ENCODE results near the gene KRT37. TPM values are rescaled to one million over a fixed set of nuclear protein-coding genes. Genes with fewer than 3 reads are reported as not detected.

Gene KRT37
- total and polyA plus RNA-seq, 2 of the 13 experiments (the other 11 are each of a cell fraction or from before 2014, with no cell fraction given), result 0.69 TPM; not detected in 1

DNA sequence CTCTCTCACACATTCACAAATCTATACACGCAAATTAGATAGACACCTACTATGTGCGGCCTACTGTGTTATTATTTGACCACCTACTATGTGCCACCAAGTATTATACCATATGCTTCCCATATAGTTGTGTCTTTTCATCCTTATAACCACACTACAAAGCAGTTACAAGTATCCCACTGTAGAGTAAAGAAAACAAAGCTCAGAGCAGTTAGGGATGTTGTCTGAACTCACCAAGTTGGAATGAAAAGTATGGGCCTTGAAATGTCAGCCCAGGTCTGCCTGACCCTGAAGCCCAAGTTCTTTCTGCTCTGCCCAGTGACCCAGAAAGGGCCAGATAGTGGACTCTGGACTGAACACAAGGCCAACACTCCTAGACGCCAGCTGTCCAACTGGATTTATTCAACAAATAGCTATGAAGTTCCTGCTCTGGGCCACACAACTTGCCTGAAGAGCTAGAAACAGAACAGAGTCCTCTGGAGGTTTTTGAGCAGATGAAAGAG is 8.5 kb downstream of the KRT37 start (continued):
- TF ChIP-seq ZNF10 (CRISPR knock-in tag; IDR thresholded peaks at IDR 0.05; ENCODE audit: borderline replicate concordance, low read depth), result no peak
- TF ChIP-seq DNMT3B (CRISPR knock-in tag; conservative IDR thresholded peaks at IDR 0.05), result no peak
- TF ChIP-seq ZNF782 (CRISPR knock-in tag; IDR thresholded peaks at IDR 0.05; ENCODE audit: borderline replicate concordance), result no peak
- TF ChIP-seq BRD4 (CRISPR knock-in tag; IDR thresholded peaks at IDR 0.05), result no peak
- TF ChIP-seq, protein P1, sequence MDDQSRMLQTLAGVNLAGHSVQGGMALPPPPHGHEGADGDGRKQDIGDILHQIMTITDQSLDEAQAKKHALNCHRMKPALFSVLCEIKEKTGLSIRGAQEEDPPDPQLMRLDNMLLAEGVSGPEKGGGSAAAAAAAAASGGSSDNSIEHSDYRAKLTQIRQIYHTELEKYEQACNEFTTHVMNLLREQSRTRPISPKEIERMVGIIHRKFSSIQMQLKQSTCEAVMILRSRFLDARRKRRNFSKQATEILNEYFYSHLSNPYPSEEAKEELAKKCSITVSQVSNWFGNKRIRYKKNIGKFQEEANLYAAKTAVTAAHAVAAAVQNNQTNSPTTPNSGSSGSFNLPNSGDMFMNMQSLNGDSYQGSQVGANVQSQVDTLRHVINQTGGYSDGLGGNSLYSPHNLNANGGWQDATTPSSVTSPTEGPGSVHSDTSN (CRISPR knock-in tag; IDR thresholded peaks at IDR 0.05; ENCODE audit: borderline replicate concordance), result no peak
- TF ChIP-seq ZNF180 (CRISPR knock-in tag; IDR thresholded peaks at IDR 0.05; ENCODE audit: borderline replicate concordance, low read depth), result no peak
- TF ChIP-seq, protein P2, sequence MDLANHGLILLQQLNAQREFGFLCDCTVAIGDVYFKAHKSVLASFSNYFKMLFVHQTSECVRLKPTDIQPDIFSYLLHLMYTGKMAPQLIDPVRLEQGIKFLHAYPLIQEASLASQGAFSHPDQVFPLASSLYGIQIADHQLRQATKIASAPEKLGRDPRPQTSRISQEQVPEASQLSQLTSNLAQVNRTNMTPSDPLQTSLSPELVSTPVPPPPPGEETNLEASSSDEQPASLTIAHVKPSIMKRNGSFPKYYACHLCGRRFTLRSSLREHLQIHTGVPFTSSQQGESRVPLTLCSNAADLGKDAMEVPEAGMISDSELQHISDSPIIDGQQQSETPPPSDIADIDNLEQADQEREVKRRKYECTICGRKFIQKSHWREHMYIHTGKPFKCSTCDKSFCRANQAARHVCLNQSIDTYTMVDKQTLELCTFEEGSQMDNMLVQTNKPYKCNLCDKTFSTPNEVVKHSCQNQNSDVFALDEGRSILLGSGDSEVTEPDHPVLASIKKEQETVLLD (CRISPR knock-in tag; IDR thresholded peaks at IDR 0.05; ENCODE audit: low read depth), result no peak
- no peak for TF ChIP-seq SMARCE1 (IDR thresholded peaks at IDR 0.05; ENCODE audit: borderline replicate concordance)
- TF ChIP-seq NR2F2 (IDR thresholded peaks at IDR 0.05; ENCODE audit: borderline replicate concordance, low read depth), result no peak
- no peak for TF ChIP-seq NFYC (CRISPR knock-in tag; IDR thresholded peaks at IDR 0.05)
- TF ChIP-seq KAT7 (CRISPR knock-in tag; IDR thresholded peaks at IDR 0.05; ENCODE audit: borderline replicate concordance), result no peak
- TF ChIP-seq, protein P3, sequence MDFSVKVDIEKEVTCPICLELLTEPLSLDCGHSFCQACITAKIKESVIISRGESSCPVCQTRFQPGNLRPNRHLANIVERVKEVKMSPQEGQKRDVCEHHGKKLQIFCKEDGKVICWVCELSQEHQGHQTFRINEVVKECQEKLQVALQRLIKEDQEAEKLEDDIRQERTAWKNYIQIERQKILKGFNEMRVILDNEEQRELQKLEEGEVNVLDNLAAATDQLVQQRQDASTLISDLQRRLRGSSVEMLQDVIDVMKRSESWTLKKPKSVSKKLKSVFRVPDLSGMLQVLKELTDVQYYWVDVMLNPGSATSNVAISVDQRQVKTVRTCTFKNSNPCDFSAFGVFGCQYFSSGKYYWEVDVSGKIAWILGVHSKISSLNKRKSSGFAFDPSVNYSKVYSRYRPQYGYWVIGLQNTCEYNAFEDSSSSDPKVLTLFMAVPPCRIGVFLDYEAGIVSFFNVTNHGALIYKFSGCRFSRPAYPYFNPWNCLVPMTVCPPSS (IDR thresholded peaks at IDR 0.05), result no peak
- 0 out of 2 replicates have a peak, but pooled peaks have one; percentile 11 for TF ChIP-seq MEIS1 (CRISPR knock-in tag; IDR thresholded peaks at IDR 0.05; ENCODE audit: borderline replicate concordance)
- no peak for TF ChIP-seq ZMAT3 (CRISPR knock-in tag; conservative IDR thresholded peaks at IDR 0.05)
- TF ChIP-seq MYNN (CRISPR knock-in tag; IDR thresholded peaks at IDR 0.05; ENCODE audit: low read depth), result no peak
- TF ChIP-seq, protein P4, sequence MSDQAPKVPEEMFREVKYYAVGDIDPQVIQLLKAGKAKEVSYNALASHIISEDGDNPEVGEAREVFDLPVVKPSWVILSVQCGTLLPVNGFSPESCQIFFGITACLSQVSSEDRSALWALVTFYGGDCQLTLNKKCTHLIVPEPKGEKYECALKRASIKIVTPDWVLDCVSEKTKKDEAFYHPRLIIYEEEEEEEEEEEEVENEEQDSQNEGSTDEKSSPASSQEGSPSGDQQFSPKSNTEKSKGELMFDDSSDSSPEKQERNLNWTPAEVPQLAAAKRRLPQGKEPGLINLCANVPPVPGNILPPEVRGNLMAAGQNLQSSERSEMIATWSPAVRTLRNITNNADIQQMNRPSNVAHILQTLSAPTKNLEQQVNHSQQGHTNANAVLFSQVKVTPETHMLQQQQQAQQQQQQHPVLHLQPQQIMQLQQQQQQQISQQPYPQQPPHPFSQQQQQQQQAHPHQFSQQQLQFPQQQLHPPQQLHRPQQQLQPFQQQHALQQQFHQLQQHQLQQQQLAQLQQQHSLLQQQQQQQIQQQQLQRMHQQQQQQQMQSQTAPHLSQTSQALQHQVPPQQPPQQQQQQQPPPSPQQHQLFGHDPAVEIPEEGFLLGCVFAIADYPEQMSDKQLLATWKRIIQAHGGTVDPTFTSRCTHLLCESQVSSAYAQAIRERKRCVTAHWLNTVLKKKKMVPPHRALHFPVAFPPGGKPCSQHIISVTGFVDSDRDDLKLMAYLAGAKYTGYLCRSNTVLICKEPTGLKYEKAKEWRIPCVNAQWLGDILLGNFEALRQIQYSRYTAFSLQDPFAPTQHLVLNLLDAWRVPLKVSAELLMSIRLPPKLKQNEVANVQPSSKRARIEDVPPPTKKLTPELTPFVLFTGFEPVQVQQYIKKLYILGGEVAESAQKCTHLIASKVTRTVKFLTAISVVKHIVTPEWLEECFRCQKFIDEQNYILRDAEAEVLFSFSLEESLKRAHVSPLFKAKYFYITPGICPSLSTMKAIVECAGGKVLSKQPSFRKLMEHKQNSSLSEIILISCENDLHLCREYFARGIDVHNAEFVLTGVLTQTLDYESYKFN (CRISPR knock-in tag; conservative IDR thresholded peaks at IDR 0.05), result peak; percentile 91
- TF ChIP-seq, protein P5, sequence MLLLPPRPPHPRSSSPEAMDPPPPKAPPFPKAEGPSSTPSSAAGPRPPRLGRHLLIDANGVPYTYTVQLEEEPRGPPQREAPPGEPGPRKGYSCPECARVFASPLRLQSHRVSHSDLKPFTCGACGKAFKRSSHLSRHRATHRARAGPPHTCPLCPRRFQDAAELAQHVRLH (CRISPR knock-in tag; IDR thresholded peaks at IDR 0.05; ENCODE audit: borderline replicate concordance, low read depth), result no peak
- TF ChIP-seq ZNF205 (CRISPR knock-in tag; IDR thresholded peaks at IDR 0.05), result peak; percentile 17; the same call in 1 of the 2 replicates
- TF ChIP-seq ZNF431 (CRISPR knock-in tag; IDR thresholded peaks at IDR 0.05; ENCODE audit: borderline replicate concordance, low read depth), result peak; percentile 65; the same call in 1 of the 2 replicates
- peak; percentile 85; the same call in 1 of the 2 replicates for TF ChIP-seq FOXO1 (CRISPR knock-in tag; IDR thresholded peaks at IDR 0.05)
- TF ChIP-seq MBD4 (IDR thresholded peaks at IDR 0.05; ENCODE audit: borderline replicate concordance, low read length), result no peak
- no peak for TF ChIP-seq ELF4 (CRISPR knock-in tag; IDR thresholded peaks at IDR 0.05; ENCODE audit: borderline replicate concordance)

Measured in HepG2 (cell line).